Stimulated activated CD8-positive, alpha-beta memory T cell treated with anti-CD3 and anti-CD28 coated beads, Interleukin-7, amount 100 ng/mL, for 24 hours (primary cell): ENCODE data around the gene PDIA3.
A peak's percentile ranks its signal among the peaks of the same experiment; 100 is the strongest.
"Not testable (repeated sequence)": the region's sequence is repeated elsewhere in the genome, so short reads cannot be mapped to it uniquely, and the experiment has no call there.

Source experiments
- DNase-seq: peaks from one replicate; pipeline ENCODE4 v3.0.0-alpha.2; 2020; ENCODE audit warnings: low read depth

Gene PDIA3

GRCh38 chr15:43776718-43777266, 30.6 kb downstream of the PDIA3 start, which contains the start of gene ELL3:
TSS of gene ELL3 (minus strand) at chr15:43776966. CDS start at chr15:43776901, 65 bp downstream.
- peak; percentile 44 for DNase-seq

GRCh38 chr15:43777267-43777914, 31.2 kb downstream of the PDIA3 start:
- peak; percentile 65 for DNase-seq

GRCh38 chr15:43779016-43779415, 32.8 kb downstream of the PDIA3 start:
- DNase-seq, result no peak

GRCh38 chr15:43789409-43789808, 43.2 kb downstream of the PDIA3 start:
- no peak for DNase-seq

GRCh38 chr15:43791993-43792760, 45.9 kb downstream of the PDIA3 start, which contains the start of gene SERF2:
TSS of gene SERF2 (plus strand) at chr15:43792320. CDS start at chr15:43792377, 57 bp downstream.
- peak; percentile 99 for DNase-seq

- no peak for DNase-seq
Measured at GRCh38 chr15:43792761-43793476, 46.7 kb downstream of the PDIA3 start.

- no peak for DNase-seq
Measured at GRCh38 chr15:43793647-43794046, 47.4 kb downstream of the PDIA3 start.

- no peak for DNase-seq
Measured at GRCh38 chr15:43794269-43795037, 48.2 kb downstream of the PDIA3 start.

GRCh38 chr15:43795197-43795596, 49.0 kb downstream of the PDIA3 start:
- DNase-seq, result no peak

- no peak for DNase-seq
Measured at GRCh38 chr15:43795997-43796396, 49.8 kb downstream of the PDIA3 start.

GRCh38 chr15:43796566-43796965, 50.3 kb downstream of the PDIA3 start:
- DNase-seq, result no peak

GRCh38 chr15:43799209-43799944, 53.1 kb downstream of the PDIA3 start:
- no peak for DNase-seq

GRCh38 chr15:43799945-43800285, 53.7 kb downstream of the PDIA3 start, which contains the start of gene SERINC4:
TSS of gene SERINC4 (minus strand) at chr15:43800220. CDS start at chr15:43799986, 234 bp downstream.
- DNase-seq, result no peak

- peak; percentile 75 for DNase-seq
Measured at GRCh38 chr15:43800286-43801141, 54.3 kb downstream of the PDIA3 start, which contains the start of gene HYPK. TSS of gene HYPK (plus strand) at chr15:43800599. CDS start at chr15:43800623, 24 bp downstream.

- DNase-seq, result not testable (repeated sequence)
Measured at GRCh38 chr15:43802676-43803075, 56.4 kb downstream of the PDIA3 start.

- no peak for DNase-seq
Measured at GRCh38 chr15:43808435-43808950, 62.3 kb downstream of the PDIA3 start.

- DNase-seq, result no peak
Measured at GRCh38 chr15:43808960-43809678, 62.9 kb downstream of the PDIA3 start.

GRCh38 chr15:43815064-43815463, 68.8 kb downstream of the PDIA3 start:
- DNase-seq, result not testable (repeated sequence)

- DNase-seq, result no peak
Measured at GRCh38 chr15:43821505-43821904, 75.3 kb downstream of the PDIA3 start.
